GM12872 (cell line): ENCODE measurements around the gene UHRF1.

Source experiments
- CTCF ChIP-seq: IDR thresholded peaks from 3 replicates; pipeline ENCODE4 v1.5.1; 2011; ENCODE audit warnings: low read depth, mild to moderate bottlenecking, low read length, moderate library complexity; ENCODE audit not compliant: insufficient read depth

UHRF1 gene

GRCh38 chr19:4935444-4935843 is 26.1 kb downstream of the UHRF1 start:
- no peak for TF ChIP-seq CTCF

GRCh38 chr19:4937060-4937459 is 27.8 kb downstream of the UHRF1 start:
- TF ChIP-seq CTCF, result no peak

- TF ChIP-seq CTCF, result no peak
These were observed 30.2 kb downstream of the UHRF1 start for GRCh38 chr19:4939466-4939865.

- TF ChIP-seq CTCF, result no peak
These were observed 42.4 kb downstream of the UHRF1 start for GRCh38 chr19:4951656-4952055.

GRCh38 chr19:4952945-4953344 is 43.6 kb downstream of the UHRF1 start:
- TF ChIP-seq CTCF, result no peak

- no peak for TF ChIP-seq CTCF
These were observed 46.0 kb downstream of the UHRF1 start for GRCh38 chr19:4955274-4955673.

GRCh38 chr19:4957981-4958380 is 48.7 kb downstream of the UHRF1 start:
- no peak for TF ChIP-seq CTCF
